ENCODE data around the gene DESI1.
"Not testable (repeated sequence)": the region's sequence is repeated elsewhere in the genome, so short reads cannot be mapped to it uniquely, and the experiment has no call there.

Gene DESI1

DNA sequence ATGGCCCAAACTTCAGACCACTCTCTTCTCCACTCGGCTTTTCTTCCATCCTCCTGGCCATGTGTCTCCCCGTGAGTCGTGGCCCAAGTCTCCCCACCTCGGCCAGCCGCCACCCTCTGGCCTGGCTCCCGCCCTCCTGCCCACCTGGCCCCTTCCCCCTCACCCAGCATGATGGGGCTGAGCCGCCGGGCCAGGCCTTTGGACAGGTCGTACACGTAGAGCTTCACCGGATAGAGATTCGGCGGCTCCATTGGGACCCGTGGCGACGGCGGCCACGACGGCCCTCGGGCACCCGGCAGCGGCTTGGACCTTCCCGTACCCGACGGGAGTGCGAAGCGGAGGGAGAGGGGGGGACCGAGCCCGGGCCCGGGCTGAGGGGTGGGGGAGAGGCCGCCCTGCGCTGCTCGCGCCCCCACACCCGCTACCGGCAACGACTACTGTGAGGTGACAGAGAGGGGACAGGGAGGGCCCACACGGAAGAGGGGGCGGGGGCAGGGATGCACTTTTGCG is at the start of gene DESI1:
TSS of gene DESI1 (minus strand) at position 455 of the 510 bp plus-strand sequence. CDS start at position 251, 204 bp downstream.
- Histone ChIP-seq H3K4me3 (peak within 1 kb of the TSS; percentile 70 to 99 (median 92)), H3K27ac (peak within 1 kb of the TSS; percentile 79 to 99 (median 94))

DNA sequence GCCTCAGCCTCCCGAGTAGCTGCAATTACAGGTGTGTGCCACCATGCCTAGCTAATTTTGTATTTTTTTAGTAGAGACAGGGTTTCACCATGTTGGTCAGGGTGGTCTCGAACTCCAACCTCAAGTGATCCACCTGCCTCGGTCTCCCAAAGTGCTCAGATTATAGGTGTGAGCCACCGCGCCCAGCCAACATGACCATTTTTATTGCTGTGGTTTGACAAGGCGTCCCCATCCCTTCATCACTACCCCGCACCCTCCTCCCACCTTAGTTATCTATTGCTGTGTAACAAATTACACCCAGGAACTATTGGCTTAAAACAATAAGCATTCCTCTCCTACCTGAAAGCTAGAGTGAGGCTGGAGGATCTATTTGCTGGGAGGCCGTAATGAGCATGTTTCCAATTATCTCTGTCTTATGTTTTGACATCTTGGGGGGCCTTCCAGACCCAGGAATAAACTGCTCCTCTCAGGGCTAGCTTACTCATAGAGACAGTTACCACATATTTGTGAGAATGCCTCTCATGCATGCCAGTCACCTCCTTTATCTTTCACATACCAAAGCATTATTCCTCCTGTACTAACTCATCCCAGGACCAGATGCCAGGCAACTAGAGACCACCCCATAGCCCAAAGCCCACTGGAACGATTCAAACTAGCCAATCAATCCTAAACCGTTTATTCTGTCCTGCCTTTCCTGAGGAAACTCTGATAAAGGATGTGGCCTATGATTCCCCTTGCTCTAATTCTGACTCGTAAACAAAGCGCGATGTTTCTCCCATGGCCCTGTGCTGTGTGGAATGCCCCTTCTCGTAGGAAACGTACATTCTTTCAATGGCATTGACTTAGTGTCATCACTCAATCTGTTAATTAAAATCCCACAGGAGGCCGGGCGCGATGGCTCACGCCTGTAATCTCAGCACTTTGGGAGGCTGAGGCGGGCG is 48.4 kb upstream of the DESI1 start:
- peak overlapping the region in 9 of 21 experiments; percentile 2 to 91 (median 37) for H3K27ac ChIP-seq
- H3K4me3 ChIP-seq, result no peak overlapping the region

DNA sequence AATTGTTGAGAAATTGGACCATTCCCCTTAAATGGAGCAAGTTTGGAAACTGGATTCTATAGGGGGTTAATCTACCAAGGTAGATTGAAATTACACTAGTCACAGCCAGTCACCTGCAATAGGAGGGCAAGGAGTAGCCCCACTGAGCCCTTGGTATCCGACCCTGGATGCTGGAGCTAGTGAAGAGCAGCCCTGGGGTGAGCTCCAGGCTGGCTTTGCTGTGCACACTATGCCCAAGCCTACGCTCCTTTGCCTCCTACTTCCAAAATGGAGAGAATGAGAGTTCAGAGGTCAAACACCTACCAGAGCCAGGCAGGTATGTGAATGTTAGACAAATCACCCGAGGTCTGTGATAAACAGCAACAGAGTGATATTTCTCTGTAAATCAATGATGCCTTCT is 44.1 kb upstream of the DESI1 start:
- Histone ChIP-seq H3K4me3 (no peak overlapping the region), H3K27ac (no peak overlapping the region)

DNA sequence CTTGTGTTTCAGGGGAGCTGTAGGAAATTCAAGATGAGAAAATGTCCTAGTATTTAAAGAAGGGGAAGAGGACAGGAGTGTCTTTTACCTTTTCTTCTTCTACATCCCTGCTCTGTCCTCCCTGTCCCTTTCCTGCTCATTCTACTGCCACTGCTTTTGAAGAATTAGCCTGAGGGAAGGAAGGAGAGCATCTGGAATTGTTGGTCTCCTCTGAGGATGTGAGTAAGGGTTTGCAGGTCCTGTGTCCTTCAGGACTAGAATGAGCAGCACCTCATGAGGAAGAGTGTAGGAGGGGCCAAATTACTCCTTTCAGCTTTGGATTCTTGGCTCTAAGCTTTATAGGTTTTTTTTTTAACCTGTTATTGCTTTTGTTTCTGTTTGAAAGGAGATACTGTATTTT is 43.6 kb upstream of the DESI1 start:
- no peak overlapping the region for H3K27ac ChIP-seq

DNA sequence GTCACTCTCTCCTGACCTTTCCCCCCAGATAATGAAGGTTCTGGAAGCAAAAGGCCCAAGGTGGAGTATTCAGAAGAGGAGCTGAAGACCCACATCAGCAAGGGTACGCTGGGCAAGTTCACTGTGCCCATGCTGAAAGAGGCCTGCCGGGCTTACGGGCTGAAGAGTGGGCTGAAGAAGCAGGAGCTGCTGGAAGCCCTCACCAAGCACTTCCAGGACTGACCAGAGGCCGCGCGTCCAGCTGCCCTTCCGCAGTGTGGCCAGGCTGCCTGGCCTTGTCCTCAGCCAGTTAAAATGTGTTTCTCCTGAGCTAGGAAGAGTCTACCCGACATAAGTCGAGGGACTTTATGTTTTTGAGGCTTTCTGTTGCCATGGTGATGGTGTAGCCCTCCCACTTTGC is 42.8 kb upstream of the DESI1 start:
- H3K27ac ChIP-seq, H3K4me3 ChIP-seq: not testable (repeated sequence)

More for the DNA sequence above, 43.6 kb upstream of the DESI1 start:
- H3K4me3 ChIP-seq, result no peak overlapping the region

DNA sequence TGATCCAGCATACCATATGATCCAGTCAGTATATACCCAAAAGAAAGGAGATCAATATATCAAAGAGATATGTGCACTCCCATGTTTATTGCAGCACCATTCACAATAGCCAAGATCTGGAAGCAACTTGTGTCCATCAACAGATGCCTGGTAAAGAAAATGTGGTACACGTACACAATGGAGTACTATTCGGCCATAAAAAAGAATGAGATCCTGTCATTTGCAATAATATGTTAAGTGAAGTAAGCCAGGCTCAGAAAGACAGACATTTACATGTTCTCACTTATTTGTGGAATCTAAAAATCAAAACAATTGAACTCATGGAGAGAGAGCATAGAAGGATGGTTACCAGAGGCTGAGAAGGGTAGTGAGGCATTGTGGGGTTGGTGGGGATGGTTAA is 40.9 kb upstream of the DESI1 start:
- Histone ChIP-seq H3K4me3 (no peak overlapping the region), H3K27ac (no peak overlapping the region)

DNA sequence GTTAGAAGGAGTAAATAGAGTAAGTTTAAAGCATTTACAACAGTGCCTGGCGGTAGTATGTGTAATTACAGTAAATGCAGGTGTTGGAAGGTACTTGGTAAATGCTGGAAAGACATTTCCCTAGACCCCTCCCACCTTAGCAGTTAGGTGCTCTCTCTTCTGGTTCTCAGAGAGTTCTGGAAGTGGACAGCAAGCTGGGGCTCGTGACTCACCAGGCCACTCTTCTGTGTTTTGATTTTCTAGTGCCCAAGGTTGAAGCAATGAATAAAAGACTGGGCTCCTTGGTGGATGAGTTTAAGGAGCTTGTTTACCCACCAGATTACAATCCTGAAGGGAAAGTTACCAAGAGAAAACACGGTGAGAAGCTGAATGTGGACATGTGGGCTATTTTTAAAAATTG is 40.2 kb upstream of the DESI1 start:
- Histone ChIP-seq H3K4me3 (no peak overlapping the region), H3K27ac (no peak overlapping the region)

DNA sequence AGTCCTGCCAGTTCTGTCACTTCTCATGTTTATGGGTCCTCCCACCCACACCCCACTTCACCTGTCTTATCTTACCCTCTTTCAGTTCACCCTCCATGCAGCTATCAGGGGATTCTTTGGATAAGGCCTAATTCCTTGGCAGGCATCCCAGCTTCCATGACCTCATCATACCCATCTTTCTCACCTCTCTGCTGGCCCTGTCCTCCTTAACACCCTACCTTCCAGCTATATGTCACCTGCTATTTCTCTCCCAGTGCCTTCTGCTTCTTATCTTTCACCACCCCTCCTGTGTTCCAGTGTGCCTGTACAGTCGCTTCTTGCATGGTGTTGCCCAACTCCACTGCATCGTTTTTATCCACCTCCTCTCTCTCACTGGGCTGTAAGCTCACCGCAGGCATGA is 39.6 kb upstream of the DESI1 start:
- no peak overlapping the region for H3K4me3 ChIP-seq
- H3K27ac ChIP-seq, result no peak overlapping the region

DNA sequence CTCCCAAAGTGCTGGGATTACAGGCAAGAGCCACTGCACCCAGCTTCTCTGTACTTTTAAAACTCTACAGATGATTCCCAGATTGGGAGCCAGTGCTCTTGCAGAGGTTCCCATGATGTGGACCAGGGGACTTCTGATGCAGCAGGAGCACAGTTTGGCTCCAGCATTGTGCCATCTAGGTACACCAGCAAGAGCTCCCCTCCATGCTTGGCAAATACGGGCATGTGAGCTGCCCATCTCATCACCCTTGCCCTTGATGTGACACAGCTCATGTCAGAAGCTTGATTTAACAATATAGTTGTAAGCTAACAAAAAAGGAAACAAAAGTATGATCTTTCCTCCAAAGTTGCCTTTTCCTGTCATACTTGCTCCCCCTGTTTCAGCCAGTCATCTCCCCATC is 39.1 kb upstream of the DESI1 start:
- H3K4me3 ChIP-seq, result no peak overlapping the region
- H3K27ac ChIP-seq, result no peak overlapping the region

DNA sequence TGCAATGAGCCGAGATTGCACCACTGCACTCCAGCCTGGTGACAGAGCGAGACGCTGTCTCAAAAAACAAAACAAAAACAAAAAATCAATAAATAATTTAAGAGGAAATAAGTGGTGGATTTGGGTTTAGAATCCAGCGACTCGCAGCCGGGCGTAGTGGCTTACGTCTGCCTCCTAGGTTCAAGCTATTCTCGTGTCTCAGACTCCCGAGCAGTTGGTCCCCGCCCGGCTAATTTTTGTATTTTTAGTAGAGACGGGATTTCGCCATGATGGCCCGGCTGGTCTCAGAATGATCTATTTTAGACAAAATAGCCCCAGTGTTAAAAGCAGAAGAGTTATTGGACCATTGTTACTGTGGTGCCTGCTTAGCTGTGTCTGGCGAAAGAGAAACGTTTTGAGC is 38.0 kb upstream of the DESI1 start:
- Histone ChIP-seq H3K4me3 (no peak overlapping the region), H3K27ac (no peak overlapping the region)

DNA sequence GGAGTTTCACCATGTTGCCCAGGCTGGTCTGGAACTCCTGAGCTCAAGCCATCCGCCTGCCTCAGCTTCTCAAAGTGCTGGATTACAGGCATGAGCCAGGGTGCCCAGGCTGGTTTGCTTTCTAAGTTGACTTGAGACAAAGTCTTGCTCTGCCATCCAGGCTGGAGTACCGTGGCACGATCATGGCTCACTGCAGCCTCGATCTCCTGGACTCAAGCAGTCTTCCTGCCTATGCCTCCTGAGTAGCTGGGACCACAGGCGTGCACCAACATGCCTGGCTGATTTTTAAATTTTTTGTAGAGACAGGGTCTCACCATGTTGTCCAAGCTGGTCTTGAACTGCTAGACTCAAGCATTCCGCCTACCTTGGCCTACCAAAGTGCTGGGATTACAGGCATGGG is 36.9 kb upstream of the DESI1 start:
- Histone ChIP-seq H3K4me3 (no peak overlapping the region), H3K27ac (no peak overlapping the region)

DNA sequence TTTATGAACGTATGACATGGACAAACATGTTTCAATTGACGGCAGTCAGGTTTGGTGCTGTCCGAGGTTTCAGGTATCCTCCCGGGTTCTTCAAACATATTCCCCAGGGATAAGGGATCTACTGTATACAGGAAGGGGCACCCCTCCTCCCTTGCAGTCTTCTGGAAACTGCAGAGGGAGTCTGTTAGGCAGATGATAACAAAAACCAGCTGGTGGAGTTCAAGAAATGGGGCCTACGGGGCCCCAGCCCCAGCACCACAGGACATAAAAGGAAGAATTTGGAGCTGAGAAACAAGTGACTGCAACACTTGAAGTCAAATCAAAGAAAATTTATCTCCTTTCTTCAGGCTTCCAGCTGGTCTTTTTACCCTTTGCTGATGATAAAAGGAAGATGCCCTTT is 35.7 kb upstream of the DESI1 start:
- Histone ChIP-seq H3K4me3 (no peak overlapping the region), H3K27ac (no peak overlapping the region)

DNA sequence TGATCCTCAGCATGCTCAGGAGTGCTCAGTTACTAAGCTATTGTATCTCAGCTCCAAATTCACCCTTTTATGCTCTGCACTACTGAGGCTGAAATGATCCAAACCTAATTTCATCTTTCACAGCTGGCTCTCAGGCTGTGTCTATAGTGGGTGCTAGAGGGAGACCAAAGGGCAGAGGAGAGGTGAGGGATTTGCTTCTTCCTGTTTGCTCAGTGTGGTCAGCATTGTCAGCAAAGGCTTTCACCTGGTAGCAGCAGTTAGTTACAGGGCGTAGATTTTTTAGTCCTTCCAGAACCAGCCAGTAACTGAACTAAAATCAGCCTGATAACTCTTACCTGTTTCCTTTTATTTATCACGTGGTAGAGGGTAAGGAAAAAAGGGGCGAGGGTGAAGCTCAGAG is 33.5 kb upstream of the DESI1 start:
- Histone ChIP-seq H3K27ac (no peak overlapping the region), H3K4me3 (no peak overlapping the region)

DNA sequence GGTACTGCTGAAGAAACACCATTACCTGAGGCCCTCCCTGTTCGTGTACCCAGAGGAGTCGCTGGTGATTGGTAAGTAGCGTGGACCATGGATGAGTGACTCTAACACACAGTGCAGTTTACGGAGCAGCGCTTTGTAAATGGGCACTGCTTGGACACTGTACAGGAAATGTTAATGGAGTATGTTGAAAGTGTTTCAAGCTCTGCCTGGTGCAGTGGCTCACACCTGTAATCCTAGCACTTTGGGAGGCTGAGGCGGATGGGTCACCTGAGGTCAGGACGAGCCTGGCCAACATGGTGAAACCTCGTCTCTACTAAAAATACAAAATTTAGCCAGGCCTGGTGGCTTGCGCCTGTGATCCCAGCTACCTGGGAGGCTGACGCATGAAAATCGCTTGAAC is 30.0 kb upstream of the DESI1 start:
- Histone ChIP-seq H3K4me3 (no peak overlapping the region), H3K27ac (no peak overlapping the region)

DNA sequence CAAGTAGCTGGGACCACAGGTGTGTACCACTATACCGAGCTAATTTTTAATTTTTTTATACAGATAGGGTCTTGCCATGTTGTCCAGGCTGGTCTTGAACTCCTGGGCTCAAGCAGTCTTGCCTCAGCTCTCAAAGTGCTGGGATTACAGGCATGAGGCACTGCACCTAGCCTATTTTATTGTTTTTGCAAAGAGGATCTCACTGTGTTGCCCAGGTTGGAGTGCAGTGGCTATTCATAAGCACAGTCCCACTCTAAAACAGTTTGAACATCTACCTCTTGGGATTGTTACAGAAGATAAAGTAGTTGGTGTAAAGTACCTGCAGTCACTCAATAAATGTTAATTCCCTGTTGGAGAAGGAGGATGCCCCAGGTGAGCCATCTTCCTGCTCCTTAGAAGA is 29.4 kb upstream of the DESI1 start:
- Histone ChIP-seq H3K4me3 (no peak overlapping the region), H3K27ac (no peak overlapping the region)

DNA sequence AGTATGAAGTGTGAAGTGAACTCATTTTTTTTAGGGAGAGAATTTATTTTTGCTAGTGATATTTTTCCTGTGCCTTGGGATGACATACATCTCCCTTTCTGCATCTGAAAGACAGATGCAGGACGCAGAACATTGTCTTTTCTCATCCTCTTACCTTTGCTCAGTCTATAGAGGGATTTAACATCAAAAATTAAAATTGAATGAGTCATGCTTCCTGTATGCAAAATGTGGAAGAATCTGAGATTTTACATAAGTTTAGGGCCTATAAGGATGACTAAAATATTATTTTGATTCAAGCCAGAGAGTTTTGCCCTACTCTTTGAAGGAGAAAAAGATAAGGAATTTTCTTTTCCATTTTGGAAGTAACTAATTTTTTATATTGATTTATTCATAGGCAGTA is 27.6 kb upstream of the DESI1 start:
- no peak overlapping the region for H3K27ac ChIP-seq
- no peak overlapping the region for H3K4me3 ChIP-seq

DNA sequence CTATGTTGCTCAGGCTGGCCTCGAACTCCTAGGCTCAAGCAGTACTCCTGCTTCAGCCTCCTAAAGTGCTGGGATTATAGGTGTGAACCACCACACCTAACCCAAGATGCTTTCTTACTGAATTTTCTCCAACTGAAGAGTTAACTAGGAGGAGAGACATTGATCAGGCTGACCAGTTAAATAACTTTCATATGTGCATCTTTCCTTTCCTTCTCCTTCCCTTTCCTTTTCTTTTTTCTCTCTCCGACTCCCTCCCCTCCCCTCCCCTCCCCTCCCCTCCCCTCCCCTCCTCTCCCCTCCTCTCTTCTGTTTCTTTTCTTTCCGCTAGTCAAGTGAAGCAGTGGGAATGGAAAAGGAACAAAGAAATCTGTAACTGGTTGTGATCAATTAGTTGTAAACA is 26.9 kb upstream of the DESI1 start:
- no peak overlapping the region for H3K4me3 ChIP-seq
- H3K27ac ChIP-seq, result no peak overlapping the region

DNA sequence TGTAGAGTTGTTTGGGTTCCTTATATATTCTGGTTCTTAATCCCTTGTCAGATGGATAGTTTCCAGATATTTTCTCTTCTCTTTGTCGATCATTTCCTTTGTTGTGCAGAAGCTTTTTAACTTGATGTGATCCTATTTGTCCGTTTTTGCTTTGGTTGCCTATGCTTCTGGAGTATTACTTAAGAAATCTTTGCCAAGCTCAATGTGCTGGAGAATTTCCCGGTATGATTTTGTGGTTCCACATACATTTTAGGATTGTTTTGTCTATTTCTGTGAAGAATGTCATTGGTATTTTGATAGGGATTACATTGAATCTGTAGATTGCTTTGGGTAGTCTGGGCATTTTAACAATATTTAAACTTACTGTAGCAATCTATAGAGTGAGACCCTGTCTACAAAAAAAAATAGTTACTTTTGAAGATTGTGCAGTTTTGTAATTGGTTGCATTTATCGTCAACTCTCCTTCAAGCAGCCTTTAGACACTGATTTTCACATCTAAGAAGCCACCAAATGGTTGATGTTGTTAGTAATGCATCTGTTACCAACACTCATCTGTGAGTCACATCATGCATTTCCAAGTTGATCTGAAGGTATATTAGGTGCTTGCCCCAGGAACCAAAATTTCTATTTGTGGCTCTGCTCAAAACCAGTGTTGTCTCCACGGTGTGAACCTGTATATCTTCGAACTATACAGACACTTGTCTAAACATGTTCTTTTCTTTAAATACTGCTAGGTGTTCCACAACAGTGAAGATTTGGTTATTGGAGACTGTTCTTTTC is 21.7 kb upstream of the DESI1 start:
- Histone ChIP-seq H3K4me3 (no peak overlapping the region), H3K27ac (no peak overlapping the region)

DNA sequence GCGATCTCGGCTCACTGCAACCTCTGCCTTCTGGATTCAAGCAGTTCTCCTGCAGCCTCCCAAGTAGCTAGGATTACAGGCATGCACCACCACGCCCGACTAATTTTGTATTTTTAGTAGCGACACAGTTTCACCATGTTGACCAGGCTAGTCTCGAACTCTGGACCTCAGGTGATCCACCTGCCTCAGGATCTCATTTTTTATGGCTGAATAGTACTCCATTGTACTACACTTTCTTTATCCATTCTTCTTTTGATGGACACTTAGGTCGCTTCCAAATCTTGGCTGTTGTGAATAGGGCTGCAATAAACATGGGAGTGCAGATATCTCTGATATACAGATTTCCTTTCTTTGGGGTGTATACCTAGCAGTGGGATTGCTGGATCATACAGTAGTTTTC is 21.0 kb upstream of the DESI1 start:
- Histone ChIP-seq H3K4me3 (no peak overlapping the region), H3K27ac (no peak overlapping the region)

DNA sequence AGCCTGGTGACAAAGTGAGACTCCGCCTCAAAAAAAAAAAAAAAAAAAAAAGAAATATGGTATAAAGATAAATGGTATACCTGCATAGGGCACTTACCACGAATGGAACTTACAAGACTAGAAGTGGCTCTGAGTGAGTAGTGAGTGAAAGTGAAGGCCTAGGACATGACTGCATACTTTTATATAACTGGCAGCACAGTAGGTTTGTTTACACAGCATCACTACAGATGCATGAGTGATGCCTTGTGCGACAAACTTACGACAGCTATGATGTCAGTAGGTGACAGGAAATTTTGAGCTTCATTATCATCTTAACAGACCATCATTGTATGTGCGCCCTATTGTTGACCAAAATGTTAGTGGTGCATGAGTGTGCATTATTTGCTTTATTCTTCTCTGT is 17.9 kb upstream of the DESI1 start:
- H3K27ac ChIP-seq, result no peak overlapping the region

DNA sequence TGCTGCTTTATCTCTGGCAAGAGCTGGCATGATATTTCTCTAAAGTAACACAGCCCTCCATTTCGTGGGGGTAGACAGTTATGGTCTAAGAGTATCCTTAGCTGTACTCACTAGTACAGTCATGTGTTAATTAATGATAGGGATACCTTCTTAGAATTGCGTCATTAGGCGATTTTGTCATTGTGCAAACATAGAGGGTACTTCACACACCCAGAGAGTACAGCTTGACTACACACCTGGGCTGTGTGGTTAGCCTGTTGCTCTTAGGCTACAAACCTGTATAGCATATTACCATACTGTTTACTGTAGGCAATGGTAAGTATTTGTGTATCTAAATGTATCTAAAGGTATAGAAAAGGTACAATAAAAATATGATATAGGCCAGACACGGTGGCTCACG is 17.3 kb upstream of the DESI1 start:
- no peak overlapping the region for H3K27ac ChIP-seq

More for the DNA sequence above, 17.9 kb upstream of the DESI1 start:
- H3K4me3 ChIP-seq, result no peak overlapping the region

More for the DNA sequence above, 17.3 kb upstream of the DESI1 start:
- H3K4me3 ChIP-seq, result no peak overlapping the region

All from skin epidermis (tissue), 12 donors.